ENCODE data around the gene PEPD.

DNA sequence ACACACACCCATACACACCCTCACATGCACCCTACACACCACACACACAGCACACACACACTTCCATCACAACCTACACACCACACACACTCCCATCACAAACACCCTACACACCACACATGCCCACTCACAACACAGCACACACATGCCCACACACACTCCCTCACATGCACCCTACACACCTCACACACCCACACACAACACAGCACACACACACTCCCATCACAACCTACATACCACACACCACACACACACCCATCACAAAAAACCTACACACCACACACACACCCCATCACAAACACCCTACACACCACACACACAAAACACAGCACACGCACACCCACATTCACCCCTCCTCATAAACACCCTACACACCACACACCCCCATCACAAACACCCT, 15.1 kb downstream of the PEPD start:
- TF ChIP-seq, protein P1, sequence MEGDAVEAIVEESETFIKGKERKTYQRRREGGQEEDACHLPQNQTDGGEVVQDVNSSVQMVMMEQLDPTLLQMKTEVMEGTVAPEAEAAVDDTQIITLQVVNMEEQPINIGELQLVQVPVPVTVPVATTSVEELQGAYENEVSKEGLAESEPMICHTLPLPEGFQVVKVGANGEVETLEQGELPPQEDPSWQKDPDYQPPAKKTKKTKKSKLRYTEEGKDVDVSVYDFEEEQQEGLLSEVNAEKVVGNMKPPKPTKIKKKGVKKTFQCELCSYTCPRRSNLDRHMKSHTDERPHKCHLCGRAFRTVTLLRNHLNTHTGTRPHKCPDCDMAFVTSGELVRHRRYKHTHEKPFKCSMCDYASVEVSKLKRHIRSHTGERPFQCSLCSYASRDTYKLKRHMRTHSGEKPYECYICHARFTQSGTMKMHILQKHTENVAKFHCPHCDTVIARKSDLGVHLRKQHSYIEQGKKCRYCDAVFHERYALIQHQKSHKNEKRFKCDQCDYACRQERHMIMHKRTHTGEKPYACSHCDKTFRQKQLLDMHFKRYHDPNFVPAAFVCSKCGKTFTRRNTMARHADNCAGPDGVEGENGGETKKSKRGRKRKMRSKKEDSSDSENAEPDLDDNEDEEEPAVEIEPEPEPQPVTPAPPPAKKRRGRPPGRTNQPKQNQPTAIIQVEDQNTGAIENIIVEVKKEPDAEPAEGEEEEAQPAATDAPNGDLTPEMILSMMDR (IDR thresholded peaks at IDR 0.05): no peak
- TF ChIP-seq POLR2AphosphoS5 (IDR thresholded peaks at IDR 0.05) (no peak), POLR2A (IDR thresholded peaks at IDR 0.05) (no peak)
